Keratinocyte (primary cell): ENCODE results near the gene CCDC74A.
"Not testable (repeated sequence)": the region's sequence is repeated elsewhere in the genome, so short reads cannot be mapped to it uniquely, and the experiment has no call there.

Source experiments
- EZH2 ChIP-seq: IDR thresholded peaks from one replicate; pipeline ENCODE4 v1.6.1; 2012; ENCODE audit warnings: inconsistent platforms, mild to moderate bottlenecking, low read length, moderate library complexity
- TF ChIP-seq, protein P1 (sequence below), 3 experiments: IDR thresholded peaks in 1 of 3; conservative IDR thresholded peaks in 1 of 3; optimal IDR thresholded peaks in 1 of 3; 2 replicates in 2 of 3; 3 replicates in 1 of 3; pipeline versions ENCODE3 to v1.5.1; 2011; ENCODE audit warnings: low read length in 3 of 3, mild to moderate bottlenecking in 3 of 3, moderate library complexity in 2 of 3, control low read depth in 1 of 3, inconsistent platforms in 1 of 3; ENCODE audit not compliant: insufficient read depth in 2 of 3; ENCODE audit errors: extremely low read depth in 1 of 3

DNA sequence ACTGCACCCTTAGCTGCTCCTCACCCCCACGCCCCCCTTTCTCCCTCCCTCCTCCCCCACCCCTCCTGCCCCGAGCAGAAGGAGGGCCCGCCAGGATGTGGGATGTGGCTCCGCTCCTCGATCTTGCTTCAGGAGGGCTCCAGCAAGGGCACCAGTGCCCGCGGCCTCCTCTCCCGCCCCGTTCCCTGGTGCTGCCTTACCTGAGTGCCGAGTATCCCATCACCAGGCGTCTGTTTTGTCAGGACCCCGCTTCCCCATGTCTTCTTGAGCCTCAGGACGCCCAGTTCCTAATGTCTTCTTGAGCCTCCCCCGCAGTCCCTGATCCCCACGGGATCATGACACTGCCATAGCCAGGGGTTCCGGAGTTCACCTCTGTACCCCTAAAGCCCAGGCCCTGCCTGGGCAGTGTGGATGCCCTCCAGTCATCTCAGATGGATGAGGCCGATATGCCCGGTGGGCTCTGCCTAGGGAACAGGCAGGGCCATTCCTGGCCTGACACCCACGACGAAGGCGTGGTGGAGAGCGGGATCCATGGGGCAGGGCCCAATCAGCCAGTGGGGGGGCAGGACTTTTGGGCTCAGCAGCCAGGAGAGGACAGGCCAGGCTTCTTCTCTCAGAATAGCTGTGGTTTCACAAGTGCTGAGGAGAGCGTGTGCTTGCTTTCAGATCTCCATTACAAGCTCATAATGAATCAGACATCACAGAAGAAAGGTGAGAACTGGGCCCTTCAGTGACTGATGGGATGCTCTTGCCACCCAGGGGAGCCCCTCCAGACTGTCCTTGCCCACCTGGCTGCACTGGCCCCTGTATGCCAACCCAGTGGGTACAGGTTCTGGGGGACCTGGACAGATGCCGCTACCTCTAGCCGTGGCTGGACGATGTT, 1.5 kb downstream of the CCDC74A start:
- TF ChIP-seq, protein P1, sequence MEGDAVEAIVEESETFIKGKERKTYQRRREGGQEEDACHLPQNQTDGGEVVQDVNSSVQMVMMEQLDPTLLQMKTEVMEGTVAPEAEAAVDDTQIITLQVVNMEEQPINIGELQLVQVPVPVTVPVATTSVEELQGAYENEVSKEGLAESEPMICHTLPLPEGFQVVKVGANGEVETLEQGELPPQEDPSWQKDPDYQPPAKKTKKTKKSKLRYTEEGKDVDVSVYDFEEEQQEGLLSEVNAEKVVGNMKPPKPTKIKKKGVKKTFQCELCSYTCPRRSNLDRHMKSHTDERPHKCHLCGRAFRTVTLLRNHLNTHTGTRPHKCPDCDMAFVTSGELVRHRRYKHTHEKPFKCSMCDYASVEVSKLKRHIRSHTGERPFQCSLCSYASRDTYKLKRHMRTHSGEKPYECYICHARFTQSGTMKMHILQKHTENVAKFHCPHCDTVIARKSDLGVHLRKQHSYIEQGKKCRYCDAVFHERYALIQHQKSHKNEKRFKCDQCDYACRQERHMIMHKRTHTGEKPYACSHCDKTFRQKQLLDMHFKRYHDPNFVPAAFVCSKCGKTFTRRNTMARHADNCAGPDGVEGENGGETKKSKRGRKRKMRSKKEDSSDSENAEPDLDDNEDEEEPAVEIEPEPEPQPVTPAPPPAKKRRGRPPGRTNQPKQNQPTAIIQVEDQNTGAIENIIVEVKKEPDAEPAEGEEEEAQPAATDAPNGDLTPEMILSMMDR (optimal IDR thresholded peaks at IDR 0.05 in 1 of 3, IDR thresholded peaks at IDR 0.05 in 1 of 3, conservative IDR thresholded peaks at IDR 0.05 in 1 of 3; ENCODE audit: extremely low read depth in 1 of 3, insufficient read depth in 2 of 3, low read length in 3 of 3): not testable (repeated sequence)
- not testable (repeated sequence) for TF ChIP-seq EZH2
